Right lobe of liver (tissue), 6 donors: ENCODE measurements around the gene PGBD5. TPM values are rescaled to one million over a fixed set of nuclear protein-coding genes. Genes with fewer than 3 reads are reported as not detected.

Experiments
- ATAC-seq, 4 donors: fragments of 200-7000 bp; cut with Tn5 transposase; one replicate each; pipeline ENCODE4 v1.9.1; 2020; ENCODE audit warnings: mild to moderate bottlenecking in 4 of 4, moderate library complexity in 4 of 4
- DNase-seq, 3 donors: peaks; one replicate each; pipeline ENCODE4 v3.0.0-alpha.2; 2020
- H3K27ac ChIP-seq, 3 donors: fragments of 200-600 bp; one replicate each; pipeline ENCODE4 v1.8.0; 2022
- H3K27me3 ChIP-seq, 2 donors: fragments of 200-600 bp; one replicate each; pipeline ENCODE4 v1.8.0; 2022
- H3K36me3 ChIP-seq, 4 donors: fragments of 200-600 bp; sonication (generic) in 1 of 4; one replicate each; pipeline versions ENCODE4 v1.5.1 to v1.8.0; 2017 to 2022; ENCODE audit warnings: control low read depth in 1 of 4
- H3K4me1 ChIP-seq, 4 donors: fragments of 200-600 bp; sonication (generic) in 1 of 4; one replicate each; pipeline versions ENCODE4 v1.5.1 to v1.8.0; 2017 to 2022; ENCODE audit warnings: control low read depth in 1 of 4
- H3K4me3 ChIP-seq, 3 donors: fragments of 200-600 bp; one replicate each; pipeline ENCODE4 v1.8.0; 2022
- H3K9me3 ChIP-seq, 4 donors: fragments of 200-600 bp; sonication (generic) in 1 of 4; one replicate each; pipeline versions ENCODE4 v1.5.1 to v1.8.0; 2017 to 2022; ENCODE audit warnings: control low read depth in 1 of 4
- CTCF ChIP-seq, 4 donors: fragments of 200-600 bp in 3 of 4; fragments of 450-650 bp in 1 of 4; IDR thresholded peaks; one replicate each; pipeline versions ENCODE4 v1.5.1 to v1.8.0; 2016 to 2022; ENCODE audit warnings: antibody characterized with exemption in 4 of 4, mild to moderate bottlenecking in 2 of 4
- POLR2A ChIP-seq: fragments of 450-650 bp; IDR thresholded peaks from one replicate; pipeline ENCODE4 v1.6.1; 2017; ENCODE audit warnings: antibody characterized with exemption, mild to moderate bottlenecking
- WGBS: methylation state at CpG from one replicate; pipeline ENCODE4 v1.1.6; 2018; ENCODE audit warnings: low coverage, low lambda C conversion rate; ENCODE audit not compliant: insufficient coverage; ENCODE audit errors: missing lambda C conversion rate; 5-methylcytosine and 5-hydroxymethylcytosine counted together
- intact Hi-C, 2 donors: fragments of 100-400 bp; cut with DNase I; formaldehyde crosslinking; loops; one replicate each; pipeline versions ENCODE4 v1.11.2 to v1.14.1; 2022
- total RNA-seq, 6 experiments: library from RNA; depleted of rRNA in 2 of 6; stranded (reverse); fragments of >200 nt in 2 of 6; fragmentation: NEBNext Ultra II Directional in 3 of 6; extraction: Animal tissue kit (Norgen Biotek cat#: 25700) in 3 of 6; gene quantifications; one replicate each; pipeline versions ENCODE4 v1.1.0 to v1.2.4, GENCODE V29; 2016 to 2023
- donor health status: DM: no; HTN: yes; CAD: no.
- donor health status: DM: no; HTN: no; CAD: no.
- donor health status: DM: no; HTN: no; CAD: no.
- donor health status: DM: no; HTN: yes; CAD: no.
- donor health status: DM: no; HTN: yes; CAD: no.

PGBD5 gene
- total RNA-seq, 6 experiments from 2014 or later = 0.80 to 6.4 (median 2.4) TPM

DNA sequence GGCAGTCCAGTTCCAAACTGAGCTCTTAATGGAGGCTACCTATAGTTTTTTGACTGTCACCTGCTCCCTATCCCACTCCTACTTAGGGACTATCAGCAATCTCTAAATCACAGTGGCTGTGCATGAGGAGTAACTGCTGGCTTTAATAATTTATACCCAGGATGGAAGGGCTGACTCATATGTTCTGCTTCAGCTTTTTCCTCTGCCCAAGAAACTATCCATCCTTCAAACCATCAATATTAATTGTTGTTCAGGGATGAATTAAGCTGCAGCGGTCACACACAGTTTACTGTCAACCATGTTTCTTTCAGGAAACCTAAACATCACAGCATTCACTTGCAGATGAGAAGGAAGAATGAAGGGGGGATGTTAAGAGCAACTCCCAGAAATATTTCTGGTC, 9.0 kb upstream of the PGBD5 start:
- Histone ChIP-seq H3K4me3 (no peak overlapping the region), H3K27ac (no peak overlapping the region), H3K27me3 (no peaks in the 10 kb centered on the region), H3K4me1 (no peaks in the 10 kb centered on the region), H3K36me3 (no peaks in the 10 kb centered on the region), H3K9me3 (no peaks in the 10 kb centered on the region)
- DNase-seq (no peak), ATAC-seq (no peak)
- no peak for TF ChIP-seq CTCF (IDR thresholded peaks at IDR 0.05)
- no peak for TF ChIP-seq POLR2A
- no CpG with 5 or more reads among the region's 1 CpG for WGBS
- intact Hi-C loops = no loop called here

GRCh38 chr1:230431527-230431926, 5.4 kb upstream of the PGBD5 start:
- no peaks in the 10 kb centered on the region for H3K27me3 ChIP-seq
- intact Hi-C loops = no loop called here
- WGBS = 44% methylated on average over 3 of the region's 3 CpGs

DNA sequence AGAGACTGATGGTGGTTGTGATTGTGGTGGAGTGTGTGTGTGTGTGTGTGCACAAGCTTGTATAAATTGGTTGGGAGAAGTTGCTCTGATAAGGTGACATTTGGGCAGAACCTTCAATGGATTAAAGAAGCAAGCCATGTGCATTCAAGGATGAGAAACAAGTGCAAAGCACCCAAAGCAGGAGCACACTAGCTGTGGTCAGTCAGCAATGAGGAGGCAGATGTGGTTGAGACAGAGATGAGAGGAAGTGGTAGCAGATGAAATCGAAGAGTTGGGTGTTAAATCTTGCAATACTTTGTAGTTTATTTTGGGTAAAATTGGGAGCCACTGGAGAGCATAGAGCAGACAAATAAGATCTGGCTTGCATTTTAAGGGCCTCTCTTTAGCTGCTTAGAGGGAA, 4.4 kb upstream of the PGBD5 start:
- Histone ChIP-seq H3K9me3 (no peaks in the 10 kb centered on the region), H3K27ac (no peak overlapping the region), H3K36me3 (no peaks in the 10 kb centered on the region), H3K4me1 (peaks cover 0 to 5% (median 0%) of the 10 kb centered on the region in 4 donors), H3K27me3 (no peaks in the 10 kb centered on the region), H3K4me3 (no peak overlapping the region)
- DNase-seq (no peak), ATAC-seq (no peak)
- TF ChIP-seq POLR2A (no peak), CTCF (IDR thresholded peaks at IDR 0.05) (no peak)
- WGBS = 0% methylated on average over 1 of the region's 1 CpG
- intact Hi-C loops = no loop called here

More at GRCh38 chr1:230431527-230431926, 5.4 kb upstream of the PGBD5 start:
- no peak for ATAC-seq
- H3K4me1 ChIP-seq = peaks cover 0 to 5% (median 0%) of the 10 kb centered on the region in 4 donors
- H3K9me3 ChIP-seq = no peaks in the 10 kb centered on the region
- TF ChIP-seq CTCF (IDR thresholded peaks at IDR 0.05) = no peak
- TF ChIP-seq POLR2A = no peak
- no peak for DNase-seq
- H3K4me3 ChIP-seq = no peak overlapping the region
- H3K27ac ChIP-seq = no peak overlapping the region
- no peaks in the 10 kb centered on the region for H3K36me3 ChIP-seq

DNA sequence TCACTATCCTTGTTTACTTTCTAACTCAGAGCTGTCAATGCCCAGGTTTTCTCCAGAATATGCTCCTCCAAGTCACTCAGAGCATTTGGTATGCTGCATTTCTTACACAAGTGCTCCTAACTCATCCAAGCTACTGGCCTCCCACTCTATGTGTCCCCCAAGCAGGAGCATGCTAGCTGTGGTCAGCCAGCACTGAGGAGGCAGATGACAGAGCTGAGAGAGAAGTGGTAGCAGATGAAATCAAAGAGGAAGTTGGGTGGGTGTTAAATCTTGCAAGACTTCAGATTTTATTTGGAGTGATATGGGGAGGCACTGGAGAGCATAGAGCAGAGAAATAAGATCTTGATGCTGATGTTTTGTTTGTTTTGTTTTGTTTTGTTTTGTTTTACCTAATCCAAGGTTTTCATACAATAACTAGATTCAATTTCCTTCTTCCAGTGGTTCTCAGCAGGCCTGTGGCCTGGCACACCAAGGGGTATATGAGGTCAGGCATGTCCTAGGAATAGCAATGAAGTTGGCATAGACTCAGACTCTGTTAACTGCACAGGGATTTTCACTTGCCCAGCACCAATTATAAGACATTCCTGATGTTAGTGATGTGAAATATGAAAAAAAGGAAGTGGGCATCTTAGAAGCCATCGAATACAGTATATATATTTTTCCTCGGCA, 3.1 kb upstream of the PGBD5 start:
- Histone ChIP-seq H3K4me1 (peaks cover 0 to 9% (median 0%) of the 10 kb centered on the region in 4 donors), H3K9me3 (no peaks in the 10 kb centered on the region), H3K4me3 (no peak overlapping the region), H3K36me3 (no peaks in the 10 kb centered on the region), H3K27ac (no peak overlapping the region), H3K27me3 (no peaks in the 10 kb centered on the region)
- ATAC-seq = no peak
- WGBS = 66% methylated on average over 2 of the region's 2 CpGs
- intact Hi-C loops = no loop called here
- DNase-seq = no peak
- TF ChIP-seq POLR2A (no peak), CTCF (IDR thresholded peaks at IDR 0.05) (no peak)
